Dermis blood vessel endothelial cell (primary cell): ENCODE measurements around the gene TCP11L1. TPM values are rescaled to one million over a fixed set of nuclear protein-coding genes. Genes with fewer than 3 reads are reported as not detected.

Experiments used
- DNase-seq: peaks from one replicate; pipeline ENCODE4 v3.0.0; 2010
- total RNA-seq: library from RNA; depleted of rRNA; stranded (reverse); fragments of >200 nt; gene quantifications from 2 replicates; pipeline ENCODE4 v1.2.3, GENCODE V29; 2014

TCP11L1 gene, protein sequence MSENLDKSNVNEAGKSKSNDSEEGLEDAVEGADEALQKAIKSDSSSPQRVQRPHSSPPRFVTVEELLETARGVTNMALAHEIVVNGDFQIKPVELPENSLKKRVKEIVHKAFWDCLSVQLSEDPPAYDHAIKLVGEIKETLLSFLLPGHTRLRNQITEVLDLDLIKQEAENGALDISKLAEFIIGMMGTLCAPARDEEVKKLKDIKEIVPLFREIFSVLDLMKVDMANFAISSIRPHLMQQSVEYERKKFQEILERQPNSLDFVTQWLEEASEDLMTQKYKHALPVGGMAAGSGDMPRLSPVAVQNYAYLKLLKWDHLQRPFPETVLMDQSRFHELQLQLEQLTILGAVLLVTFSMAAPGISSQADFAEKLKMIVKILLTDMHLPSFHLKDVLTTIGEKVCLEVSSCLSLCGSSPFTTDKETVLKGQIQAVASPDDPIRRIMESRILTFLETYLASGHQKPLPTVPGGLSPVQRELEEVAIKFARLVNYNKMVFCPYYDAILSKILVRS
- 16.5 and 19.1 TPM in 2 replicates for total RNA-seq

- peak; percentile 96 for DNase-seq
Observed at GRCh38 chr11:33039274-33040032, at the start of gene TCP11L1. TCP11L1 (plus strand) TSS chr11:33039572; CDS start chr11:33043774, 4,202 bp downstream.

DNA sequence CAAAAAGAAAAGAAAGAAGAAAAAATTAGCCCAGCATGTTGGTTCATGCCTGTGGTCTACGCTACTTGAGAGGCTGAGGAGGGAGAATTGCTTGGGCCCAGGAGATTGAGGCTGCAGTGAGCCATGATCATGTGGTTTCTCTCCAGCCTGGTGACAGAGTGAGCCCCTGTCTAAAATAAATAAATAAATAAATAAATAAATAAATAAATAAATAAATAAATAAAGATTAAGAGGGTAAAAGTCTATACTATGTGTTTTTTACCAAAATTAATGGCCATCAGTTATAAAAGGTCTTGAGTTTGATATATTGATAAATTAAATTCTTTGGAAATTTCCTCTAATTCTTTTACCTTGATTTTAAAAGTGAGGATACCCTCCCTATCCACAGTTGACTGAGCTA lies 48.9 kb upstream of the TCP11L1 start:
- DNase-seq: no peak

DNA sequence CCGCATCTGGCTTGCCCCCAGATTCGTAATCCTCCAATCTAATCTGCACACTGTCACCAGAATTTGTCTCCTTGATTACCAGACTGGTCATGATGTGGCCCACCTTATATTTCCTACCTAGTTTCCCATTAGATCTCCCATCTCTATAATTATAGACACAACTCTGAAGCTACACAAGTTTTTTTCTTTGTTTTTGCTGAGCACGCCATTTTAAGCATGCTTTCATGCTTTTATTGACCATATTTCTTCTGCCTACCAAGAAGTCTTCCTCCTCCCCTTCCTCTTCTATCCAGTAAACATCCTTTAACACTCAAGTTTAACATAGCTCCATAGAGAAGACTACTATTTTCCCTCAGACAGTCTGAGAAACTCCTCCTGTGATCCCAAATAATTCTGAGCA lies 47.9 kb upstream of the TCP11L1 start:
- no peak for DNase-seq

- DNase-seq: no peak
Observed at GRCh38 chr11:32991898-32992297, 47.5 kb upstream of the TCP11L1 start.

DNA sequence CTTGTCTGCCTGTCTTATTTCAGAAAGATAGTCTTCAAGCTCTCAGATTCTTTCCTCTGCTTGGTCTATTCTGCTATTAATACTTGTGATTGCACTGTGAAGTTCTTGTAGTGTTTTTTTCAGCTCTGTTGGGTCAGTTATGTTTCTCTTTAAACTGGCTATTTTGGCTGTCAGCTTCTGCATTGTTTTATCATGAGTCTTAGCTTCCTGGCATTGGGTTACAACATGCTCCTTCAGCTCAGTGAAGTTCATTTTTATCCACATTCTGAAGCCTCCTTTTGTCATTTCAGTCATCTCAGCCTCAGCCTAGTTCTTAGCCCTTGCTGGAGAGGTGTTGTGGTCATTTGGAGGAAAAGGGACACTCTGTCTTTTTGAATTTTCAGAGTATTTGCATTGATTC lies 39.2 kb upstream of the TCP11L1 start:
- peak; percentile 52 for DNase-seq

DNA sequence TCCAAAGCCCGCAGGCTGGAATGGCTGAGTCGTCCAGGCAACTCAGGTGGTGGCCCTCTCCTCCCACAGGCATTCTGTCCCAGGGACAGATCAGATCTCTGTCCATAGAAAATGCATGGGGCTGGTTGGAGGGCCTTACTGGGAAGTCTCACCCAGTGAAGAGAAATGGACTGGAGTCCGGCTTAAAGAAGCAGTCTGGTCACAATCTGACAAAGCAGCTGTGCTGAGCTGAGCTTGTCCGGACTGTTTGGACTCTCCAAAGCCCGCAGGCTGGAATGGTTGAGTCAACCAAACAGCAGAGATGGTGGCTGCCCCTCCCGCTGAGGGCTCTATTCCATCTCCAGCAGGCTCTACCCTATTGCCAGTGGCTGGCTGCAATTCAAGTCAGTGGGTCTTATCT lies 38.1 kb upstream of the TCP11L1 start:
- DNase-seq: no peak

- DNase-seq: no peak
Observed at GRCh38 chr11:33001751-33002542, 37.4 kb upstream of the TCP11L1 start.

DNA sequence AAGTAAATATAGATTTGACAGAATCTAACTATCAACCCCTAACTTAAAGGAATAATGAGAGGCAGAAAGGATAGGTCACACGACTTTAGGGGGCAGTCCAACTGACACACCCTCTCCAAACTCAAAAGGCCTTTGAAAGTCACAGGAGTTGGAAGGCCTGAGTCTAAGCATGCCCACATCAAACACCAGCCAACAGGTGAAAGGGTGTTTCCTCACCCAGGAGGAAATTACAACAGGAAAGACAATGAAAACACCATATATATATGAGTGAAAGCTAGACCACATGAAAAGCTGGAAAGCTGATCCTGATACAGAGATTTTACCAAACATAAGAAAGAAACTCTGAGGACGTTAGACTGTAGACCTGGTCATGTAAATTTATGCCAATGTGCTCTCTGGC lies 34.2 kb upstream of the TCP11L1 start:
- no peak for DNase-seq

DNA sequence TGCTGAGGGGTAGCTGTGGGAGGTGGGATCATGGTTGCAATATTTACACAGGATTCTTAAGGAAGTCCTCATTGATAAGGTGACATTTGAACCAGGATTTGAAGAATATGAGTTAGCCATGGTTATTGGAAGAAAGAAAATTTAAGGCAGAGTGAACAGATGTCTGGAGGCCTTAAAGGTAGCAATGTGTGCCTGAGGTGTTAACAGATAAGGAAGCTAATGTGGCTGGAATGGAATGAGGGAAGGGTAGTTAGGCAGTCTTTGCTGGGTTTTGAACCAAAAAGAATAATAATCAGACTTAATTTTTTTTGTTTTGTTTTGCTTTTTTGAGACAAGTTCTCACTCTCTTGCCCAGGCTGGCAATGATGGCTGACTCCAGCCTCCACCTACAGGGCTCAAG lies 33.4 kb upstream of the TCP11L1 start:
- no peak for DNase-seq

DNA sequence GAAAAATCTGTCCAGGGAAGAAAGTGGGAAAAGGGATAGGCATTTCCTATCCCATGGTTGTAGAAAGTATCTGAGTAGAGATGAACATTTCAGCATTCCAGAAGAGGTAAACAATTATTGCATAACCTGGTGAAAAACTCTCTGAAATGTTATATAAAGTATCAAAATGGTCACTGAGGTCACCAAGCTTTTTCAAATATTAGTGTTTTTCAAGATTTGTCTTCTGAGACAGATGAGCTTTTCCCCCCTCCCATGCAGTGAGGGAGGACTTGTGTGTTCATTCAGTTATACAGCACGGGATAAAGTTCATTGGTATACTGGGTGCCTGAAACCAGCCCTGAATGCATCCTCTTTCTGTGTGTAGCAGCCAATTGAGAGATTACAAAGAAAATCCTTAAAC lies 25.6 kb upstream of the TCP11L1 start:
- no peak for DNase-seq

DNA sequence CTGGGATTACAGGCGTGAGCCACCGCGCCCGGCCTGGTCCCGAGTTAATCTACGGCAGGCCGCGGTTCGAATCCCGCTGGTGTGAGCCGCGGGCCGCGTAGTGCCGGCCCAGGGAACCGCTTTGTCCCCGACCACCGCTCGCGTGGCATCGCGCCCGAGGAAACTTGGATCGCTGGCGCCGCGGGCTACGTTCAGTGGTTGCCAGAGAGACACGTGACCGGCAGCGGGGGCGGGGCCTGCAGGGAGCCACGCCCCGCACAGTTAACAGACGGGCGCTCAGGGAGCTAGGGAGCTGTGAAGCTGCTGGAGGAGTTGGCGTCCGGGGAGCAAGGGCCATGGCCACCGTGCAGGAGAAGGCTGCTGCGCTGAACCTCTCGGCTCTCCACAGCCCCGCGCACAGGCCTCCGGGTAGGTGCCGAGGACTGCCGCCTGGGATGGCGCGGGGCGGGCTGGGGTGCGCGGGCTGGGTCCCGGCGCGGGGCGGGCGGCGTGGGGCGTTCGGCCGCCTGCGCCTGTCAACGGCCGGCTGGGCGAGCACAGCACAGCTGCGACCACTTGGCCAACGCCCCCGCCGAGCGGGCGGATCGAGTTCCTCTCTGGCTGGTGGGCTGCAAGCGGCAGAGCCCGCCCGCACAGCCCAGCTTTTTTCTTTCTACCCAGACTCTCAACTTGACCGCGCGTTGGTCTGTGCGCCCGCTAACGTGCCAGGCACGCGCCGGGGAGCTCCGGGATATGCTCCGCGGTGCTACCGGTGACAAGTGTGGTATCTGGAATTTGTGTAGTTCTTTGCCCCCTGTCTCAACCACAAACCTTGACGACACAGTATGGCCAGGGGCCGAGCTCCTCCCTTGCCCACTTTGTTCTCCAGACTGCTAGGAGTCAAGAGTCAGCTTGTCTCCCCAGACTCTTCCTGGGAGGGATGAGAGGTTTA lies 23.5 kb upstream of the TCP11L1 start, which contains the start of gene DEPDC7:
DEPDC7 (plus strand) TSS at position 258 of the 931 bp plus-strand sequence; CDS start at position 336, 78 bp downstream.
- DNase-seq: peak; percentile 65

- DNase-seq: no peak
Observed at GRCh38 chr11:33016654-33017053, 22.7 kb upstream of the TCP11L1 start.

DNA sequence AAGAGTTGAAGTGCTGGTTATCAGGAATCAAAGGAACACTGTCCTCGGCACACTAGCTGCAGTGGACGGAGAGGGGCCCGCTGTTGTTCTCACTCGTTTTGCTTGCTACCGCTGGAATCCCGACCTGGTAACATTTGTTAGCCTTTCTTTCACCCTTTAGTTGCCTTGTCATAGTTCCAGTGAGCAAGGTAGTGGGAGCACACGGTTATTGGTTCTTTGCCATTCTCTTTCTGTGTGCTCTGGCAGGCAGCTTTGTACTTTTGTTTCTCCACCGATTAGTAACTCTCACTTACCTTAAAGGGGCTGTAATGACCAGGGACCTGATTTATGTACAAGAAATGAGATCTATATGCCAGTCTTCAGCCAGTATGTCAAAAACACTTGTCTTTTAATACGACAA lies 21.9 kb upstream of the TCP11L1 start:
- no peak for DNase-seq

- no peak for DNase-seq
Observed at GRCh38 chr11:33017965-33018364, 21.4 kb upstream of the TCP11L1 start.

- DNase-seq: no peak
Observed at GRCh38 chr11:33018840-33019239, 20.5 kb upstream of the TCP11L1 start.

GRCh38 chr11:33021501-33021900 lies 17.9 kb upstream of the TCP11L1 start:
- DNase-seq: no peak

DNA sequence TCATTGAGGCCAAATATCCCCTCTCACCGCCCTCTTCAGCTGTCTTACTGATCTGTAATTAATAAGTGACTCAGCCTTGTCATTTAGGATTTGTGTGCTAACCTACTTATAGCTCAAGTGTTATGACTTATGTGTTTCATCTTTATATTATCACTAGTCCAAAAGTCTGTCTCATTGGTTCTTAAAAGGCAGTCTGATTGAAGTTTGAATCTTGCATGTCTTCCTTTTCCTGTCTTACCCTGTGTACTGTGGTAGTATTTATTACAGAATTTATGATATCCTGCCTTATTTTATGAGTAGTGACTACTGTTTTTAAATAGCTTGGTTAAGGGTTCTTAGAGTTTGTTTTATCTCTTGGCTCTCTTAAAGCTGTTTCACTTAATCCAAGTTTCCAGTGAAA lies 17.4 kb upstream of the TCP11L1 start:
- DNase-seq: no peak

GRCh38 chr11:33025339-33025722 lies 14.0 kb upstream of the TCP11L1 start:
- DNase-seq: no peak

- DNase-seq: no peak
Observed at GRCh38 chr11:33027233-33027632, 12.1 kb upstream of the TCP11L1 start.

DNA sequence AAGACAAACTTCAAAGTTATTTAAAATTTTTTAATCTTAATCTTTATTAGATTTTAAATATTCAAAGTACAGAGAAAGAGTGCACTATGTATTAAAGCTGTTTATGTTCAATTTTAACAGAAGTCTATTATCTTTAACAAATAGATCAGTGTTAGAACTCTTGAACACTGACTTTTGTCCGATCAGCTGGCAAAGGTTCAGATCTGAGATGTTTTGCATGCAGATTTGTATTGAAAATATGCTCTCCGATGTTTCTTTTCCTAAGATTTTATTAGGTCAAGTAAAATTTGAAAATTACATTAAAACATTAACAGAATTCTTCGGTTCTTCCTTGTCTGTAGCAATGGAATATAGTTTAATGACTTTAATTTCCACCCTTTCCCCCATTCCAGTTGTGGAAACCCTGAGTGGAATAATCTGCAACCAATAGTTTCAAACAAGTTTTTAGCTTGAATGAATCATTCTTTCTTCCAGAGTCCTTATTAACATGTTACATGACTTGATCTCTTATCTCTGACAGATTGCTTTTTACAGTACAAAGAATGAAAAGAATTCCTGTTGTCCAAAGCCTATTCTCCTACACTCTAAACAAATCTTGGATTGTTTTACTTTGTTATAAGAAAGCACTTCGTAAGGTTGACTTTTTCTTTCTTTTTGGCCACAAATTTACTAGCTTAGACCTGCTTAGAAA lies 11.4 kb upstream of the TCP11L1 start:
- no peak for DNase-seq

DNA sequence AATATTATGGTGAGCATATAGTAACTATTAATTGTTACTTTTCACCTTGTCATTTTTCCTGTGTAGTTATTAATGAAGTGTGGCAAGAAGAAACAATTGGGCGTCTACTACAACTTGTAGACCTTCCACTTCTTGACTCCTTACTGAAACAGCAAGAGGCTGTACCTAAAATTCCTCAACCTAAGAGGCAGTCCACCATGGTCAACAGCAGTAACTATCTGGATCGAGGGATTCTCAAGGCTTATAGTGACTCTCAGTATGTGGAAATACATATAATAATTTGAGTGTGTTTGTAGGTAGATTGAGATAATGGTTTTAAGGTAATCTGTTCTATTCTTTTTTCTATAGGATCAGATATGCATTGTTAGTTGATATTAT lies 10.8 kb upstream of the TCP11L1 start:
- DNase-seq: no peak
